Fibroblast of lung (primary cell): Measurements from ENCODE around the gene CAMKK1. TPM values are rescaled to one million over a fixed set of nuclear protein-coding genes. Genes with fewer than 3 reads are reported as not detected.

Experiments used
- DNase-seq, 2 donors: peaks; one replicate each; pipeline versions ENCODE4 v3.0.0 to v3.0.0-alpha.2; 2010; ENCODE audit warnings: low read depth in 2 of 2
- H2AFZ ChIP-seq: 2 replicates; pipeline ENCODE4 v1.5.1; 2012; ENCODE audit warnings: low read length, control low read depth, inconsistent platforms
- H3K27ac ChIP-seq: 2 replicates; pipeline ENCODE4 v1.5.1; 2011; ENCODE audit warnings: low read length, control low read depth; ENCODE audit not compliant: insufficient read depth
- H3K27me3 ChIP-seq: 2 replicates; pipeline ENCODE4 v1.5.1; 2011; ENCODE audit warnings: mild to moderate bottlenecking, low read length; ENCODE audit not compliant: control insufficient read depth, insufficient read depth
- H3K36me3 ChIP-seq: 2 replicates; pipeline ENCODE4 v1.5.1; 2011; ENCODE audit warnings: low read length; ENCODE audit not compliant: control insufficient read depth, insufficient read depth
- H3K4me1 ChIP-seq: 2 replicates; pipeline ENCODE4 v1.5.1; 2011; ENCODE audit warnings: low read length; ENCODE audit not compliant: control insufficient read depth, insufficient read depth; ENCODE audit errors: extremely low read depth
- H3K4me2 ChIP-seq: 2 replicates; pipeline ENCODE4 v1.5.1; 2011; ENCODE audit warnings: low read length, control low read depth; ENCODE audit not compliant: insufficient read depth; ENCODE audit errors: extremely low read depth
- H3K4me3 ChIP-seq, 4 experiments: fragments of 200-600 bp in 1 of 4; sonication (generic) in 1 of 4; replicated peaks in 1 of 4; 2 replicates each; pipeline ENCODE4 v1.5.1; 2011 to 2016; ENCODE audit warnings: low read length in 4 of 4, low read depth in 3 of 4, mild to moderate bottlenecking in 3 of 4, control low read depth in 2 of 4, inconsistent platforms in 1 of 4, mixed read lengths in 1 of 4; ENCODE audit not compliant: insufficient read depth in 1 of 4; ENCODE audit errors: control extremely low read depth in 1 of 4
- H3K79me2 ChIP-seq: 2 replicates; pipeline ENCODE4 v1.5.1; 2012; ENCODE audit warnings: mild to moderate bottlenecking, low read length, inconsistent platforms; ENCODE audit not compliant: control insufficient read depth, insufficient read depth
- H3K9ac ChIP-seq: 2 replicates; pipeline ENCODE4 v1.5.1; 2011; ENCODE audit warnings: mild to moderate bottlenecking, low read length, control low read depth; ENCODE audit not compliant: insufficient read depth
- H3K9me3 ChIP-seq: 2 replicates; pipeline ENCODE4 v1.5.1; 2012; ENCODE audit warnings: low read depth, low read length; ENCODE audit not compliant: control insufficient read depth, insufficient read depth
- H4K20me1 ChIP-seq: 2 replicates; pipeline ENCODE4 v1.5.1; 2011; ENCODE audit warnings: low read length; ENCODE audit not compliant: control insufficient read depth, insufficient read depth; ENCODE audit errors: extremely low read depth
- CTCF ChIP-seq, 2 donors: IDR thresholded peaks in 1 of 2; conservative IDR thresholded peaks in 1 of 2; 1 replicate in 1 of 2; 2 replicates in 1 of 2; pipeline ENCODE4 v1.5.1; 2011 to 2012; ENCODE audit warnings: low read length in 2 of 2, control low read depth in 1 of 2, inconsistent platforms in 1 of 2, low read depth in 1 of 2, mild to moderate bottlenecking in 1 of 2
- EZH2 ChIP-seq: IDR thresholded peaks from 2 replicates; pipeline ENCODE4 v1.5.1; 2012; ENCODE audit warnings: low read length, control low read depth, mild to moderate bottlenecking; ENCODE audit errors: missing control alignments
- polyA plus RNA-seq, 2 donors: library from polyadenylated mRNA; depleted of rRNA in 1 of 2; stranded (reverse) in 1 of 2; unstranded in 1 of 2; fragments of >200 nt; gene quantifications; 2 replicates each; pipeline ENCODE4 v1.2.1, GENCODE V29; 2011 to 2012; ENCODE audit warnings: missing spikeins in 1 of 2
- total RNA-seq: library from RNA; depleted of rRNA; stranded (reverse); fragments of >200 nt; gene quantifications from 2 replicates; pipeline ENCODE4 v1.2.1, GENCODE V29; 2014

The CAMKK1 gene
- total and polyA plus RNA-seq, 2 donors (not counting 1 experiment from before 2014, with no cell fraction given), result 0.41 to 2.5 TPM

DNA sequence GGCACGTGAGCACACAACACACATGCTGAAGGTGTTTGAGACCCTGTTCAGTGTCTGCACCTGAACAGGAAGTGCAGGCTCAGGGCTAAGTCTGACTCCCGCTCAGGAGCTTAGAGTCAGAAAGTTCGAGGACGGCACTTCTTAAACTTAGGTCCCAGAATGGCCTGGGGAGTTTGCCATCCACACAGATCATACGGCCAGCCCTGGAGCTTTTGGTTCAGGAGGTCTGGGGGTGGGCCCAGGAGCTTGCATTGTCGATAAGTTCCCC, 4.0 kb upstream of the CAMKK1 start:
- no peaks in the 10 kb centered on the region for H4K20me1 ChIP-seq
- no peak overlapping the region for H3K27ac ChIP-seq
- no peak overlapping the region for H2AFZ ChIP-seq
- H3K4me3 ChIP-seq, result no peak overlapping the region
- no peak overlapping the region for H3K9ac ChIP-seq
- H3K4me1 ChIP-seq, result no peaks in the 10 kb centered on the region
- H3K36me3 ChIP-seq, result no peaks in the 10 kb centered on the region
- DNase-seq, result no peak
- TF ChIP-seq CTCF (conservative IDR thresholded peaks at IDR 0.05 in 1 of 2, IDR thresholded peaks at IDR 0.05 in 1 of 2; ENCODE audit: low read depth in 1 of 2, low read length in 2 of 2), result no peak
- TF ChIP-seq EZH2, result no peak
- H3K4me2 ChIP-seq, result no peak overlapping the region
- H3K27me3 ChIP-seq, result no peaks in the 10 kb centered on the region
- no peaks in the 10 kb centered on the region for H3K9me3 ChIP-seq
- H3K79me2 ChIP-seq, result no peaks in the 10 kb centered on the region

DNA sequence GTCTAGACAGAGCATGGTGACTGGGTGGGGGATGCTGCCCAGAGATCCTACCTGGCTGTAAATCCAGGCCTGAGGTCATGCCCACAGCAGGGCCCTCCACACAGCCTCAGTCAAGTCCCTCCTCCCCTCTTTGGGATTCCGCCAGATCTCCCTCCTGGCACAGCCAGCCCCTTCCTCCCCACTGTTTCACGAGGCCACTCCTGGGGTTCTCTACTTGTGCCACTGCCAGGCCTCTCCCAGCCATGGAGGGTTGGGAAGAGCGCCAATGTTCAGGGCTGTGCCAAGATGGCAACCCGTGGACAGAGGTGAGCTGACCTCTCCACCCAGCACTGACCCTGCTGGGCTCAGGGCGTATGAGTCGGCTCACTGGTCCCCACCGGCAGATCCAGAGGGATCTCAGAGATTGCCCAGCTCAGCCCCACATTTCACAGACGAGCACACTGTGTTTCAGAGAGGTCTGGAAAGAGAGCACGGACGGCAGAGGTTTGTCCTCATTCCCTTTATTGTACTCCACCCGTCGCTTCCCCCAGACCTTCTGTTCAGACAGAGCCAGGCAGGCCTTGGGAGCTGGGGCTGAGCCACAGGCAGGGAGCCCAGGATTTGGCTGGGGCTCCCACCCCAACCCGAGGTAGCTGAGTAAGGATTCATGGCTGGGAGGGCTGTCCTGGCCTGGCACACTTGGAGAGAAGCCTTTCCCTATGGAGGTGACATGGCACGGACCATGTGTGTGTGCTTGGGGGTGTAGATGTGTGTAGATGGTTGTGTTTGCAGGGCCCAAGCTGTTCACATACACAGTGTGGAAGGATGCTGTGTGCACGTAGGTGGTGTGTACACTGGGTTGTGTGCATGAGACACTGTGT, 3.5 kb upstream of the CAMKK1 start:
- Histone ChIP-seq H3K9me3 (no peaks in the 10 kb centered on the region), H2AFZ (no peak overlapping the region), H3K27me3 (no peaks in the 10 kb centered on the region), H3K36me3 (no peaks in the 10 kb centered on the region), H4K20me1 (no peaks in the 10 kb centered on the region), H3K4me1 (peaks cover 2% of the 10 kb centered on the region), H3K9ac (no peak overlapping the region), H3K4me3 (no peak overlapping the region), H3K4me2 (no peak overlapping the region), H3K27ac (no peak overlapping the region), H3K79me2 (no peaks in the 10 kb centered on the region)
- TF ChIP-seq CTCF (conservative IDR thresholded peaks at IDR 0.05 in 1 of 2, IDR thresholded peaks at IDR 0.05 in 1 of 2; ENCODE audit: low read depth in 1 of 2, low read length in 2 of 2), result no peak
- no peak for TF ChIP-seq EZH2
- no peak for DNase-seq

- H3K79me2 ChIP-seq, result no peaks in the 10 kb centered on the region
- no peak for DNase-seq
- no peak overlapping the region for H3K9ac ChIP-seq
- H3K9me3 ChIP-seq, result no peaks in the 10 kb centered on the region
- H3K4me1 ChIP-seq, result peaks cover 3% of the 10 kb centered on the region
- H4K20me1 ChIP-seq, result no peaks in the 10 kb centered on the region
- TF ChIP-seq CTCF (conservative IDR thresholded peaks at IDR 0.05 in 1 of 2, IDR thresholded peaks at IDR 0.05 in 1 of 2; ENCODE audit: low read depth in 1 of 2, low read length in 2 of 2) (no peak), EZH2 (no peak)
- no peak overlapping the region for H2AFZ ChIP-seq
- H3K4me2 ChIP-seq, result no peak overlapping the region
- no peaks in the 10 kb centered on the region for H3K27me3 ChIP-seq
- no peaks in the 10 kb centered on the region for H3K36me3 ChIP-seq
- H3K4me3 ChIP-seq, result no peak overlapping the region
- no peak overlapping the region for H3K27ac ChIP-seq
Measured at GRCh38 chr17:3895354-3895753, 2.5 kb upstream of the CAMKK1 start.
